GM06990 (cell line): Measurements from ENCODE around the gene CSMD2.

Source experiments
- DNase-seq: peaks from one replicate; pipeline ENCODE4 v3.0.0-alpha.2; 2011; ENCODE audit not compliant: insufficient read length; ENCODE audit errors: extremely low read depth
- H3K27me3 ChIP-seq: replicated peaks from 2 replicates; pipeline ENCODE4 v1.6.0; 2011; ENCODE audit warnings: low read length; ENCODE audit not compliant: control insufficient read depth, insufficient read depth
- H3K36me3 ChIP-seq: 2 replicates; pipeline ENCODE4 v1.5.1; 2011; ENCODE audit warnings: low read length; ENCODE audit not compliant: control insufficient read depth, insufficient read depth
- H3K4me3 ChIP-seq: replicated peaks from 2 replicates; pipeline ENCODE4 v1.5.1; 2011; ENCODE audit warnings: low read depth, mild to moderate bottlenecking, control low read depth, low read length
- CTCF ChIP-seq: IDR thresholded peaks from 2 replicates; pipeline ENCODE4 v1.5.1; 2011; ENCODE audit warnings: low read length, control low read depth, mild to moderate bottlenecking, inconsistent platforms; ENCODE audit not compliant: insufficient read depth, poor library complexity, severe bottlenecking

CSMD2 gene

DNA sequence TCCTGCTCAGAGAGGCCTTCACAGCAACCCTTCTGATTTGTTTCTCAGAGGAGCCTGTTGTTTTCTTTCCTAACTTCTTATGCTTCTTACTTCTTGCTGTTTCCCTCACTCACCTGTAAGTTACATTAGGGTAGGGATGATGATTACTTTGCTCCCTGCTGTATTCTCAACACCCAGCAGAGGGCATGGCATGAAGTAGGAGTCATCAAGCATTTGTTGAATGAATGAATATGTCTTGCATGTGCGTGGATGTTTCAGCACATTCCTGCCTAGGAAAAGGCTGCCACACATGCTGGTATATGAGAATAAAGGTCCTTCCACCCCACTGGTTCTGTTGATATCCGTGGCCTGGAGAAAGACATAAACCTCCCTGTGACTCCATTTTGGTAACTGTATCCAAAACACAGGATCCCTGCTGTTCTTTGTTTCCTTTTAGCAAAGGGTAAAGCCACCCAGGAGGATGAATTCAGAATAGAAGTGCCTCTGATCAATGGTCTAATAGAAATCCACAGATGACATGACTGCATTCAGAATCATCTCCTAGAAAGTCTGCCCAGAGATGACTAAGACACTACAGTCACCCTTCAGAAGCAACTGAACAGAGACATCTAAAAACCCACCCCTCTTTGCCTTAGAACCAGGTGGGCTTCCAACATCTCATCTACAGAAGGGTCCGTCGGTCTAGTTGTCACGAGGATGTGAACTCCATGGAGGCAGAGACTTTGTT is 523.8 kb downstream of the CSMD2 start:
- H3K36me3 ChIP-seq: no peaks in the 10 kb centered on the region
- no peak for DNase-seq
- no peaks in the 10 kb centered on the region; the same call in none of the 2 replicates for H3K27me3 ChIP-seq
- TF ChIP-seq CTCF: peak; percentile 55
- H3K4me3 ChIP-seq: no peak overlapping the region

- Histone ChIP-seq H3K27me3 (no peaks in the 10 kb centered on the region; the same call in none of the 2 replicates), H3K4me3 (no peak overlapping the region), H3K36me3 (no peaks in the 10 kb centered on the region)
- no peak for TF ChIP-seq CTCF
- DNase-seq: no peak
Measured at GRCh38 chr1:33640114-33640660, 524.8 kb downstream of the CSMD2 start.

GRCh38 chr1:33637846-33638440 is 527.1 kb downstream of the CSMD2 start:
- no peak for DNase-seq
- Histone ChIP-seq H3K27me3 (no peaks in the 10 kb centered on the region; the same call in none of the 2 replicates), H3K4me3 (no peak overlapping the region), H3K36me3 (no peaks in the 10 kb centered on the region)
- TF ChIP-seq CTCF: no peak

DNA sequence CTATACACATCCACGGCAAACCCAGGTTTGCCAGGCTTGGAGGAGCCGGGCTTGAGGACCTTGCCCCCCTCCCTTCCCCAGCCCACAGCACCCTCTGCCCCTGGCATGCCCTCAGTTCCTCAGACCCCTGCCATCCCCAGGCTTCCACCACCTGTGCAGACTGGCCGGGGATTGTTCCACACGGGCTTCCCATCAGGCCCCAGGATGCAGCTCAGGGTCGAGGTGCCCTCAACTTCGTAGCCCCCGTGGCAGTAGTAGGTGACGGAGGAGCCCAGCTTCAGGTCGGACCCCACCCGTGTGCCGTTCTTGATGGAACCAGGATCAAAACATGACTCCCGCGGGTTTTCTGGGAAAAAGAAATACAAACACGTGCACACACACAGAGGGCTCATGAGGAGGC is 528.8 kb downstream of the CSMD2 start:
- no peaks in the 10 kb centered on the region; the same call in none of the 2 replicates for H3K27me3 ChIP-seq
- TF ChIP-seq CTCF: no peak
- no peak for DNase-seq

GRCh38 chr1:33635336-33636012 is 529.6 kb downstream of the CSMD2 start:
- H3K4me3 ChIP-seq: no peak overlapping the region
- TF ChIP-seq CTCF: no peak
- DNase-seq: no peak
- H3K27me3 ChIP-seq: no peaks in the 10 kb centered on the region; the same call in none of the 2 replicates
- no peaks in the 10 kb centered on the region for H3K36me3 ChIP-seq

More for the DNA sequence above, 528.8 kb downstream of the CSMD2 start:
- no peaks in the 10 kb centered on the region for H3K36me3 ChIP-seq
- H3K4me3 ChIP-seq: no peak overlapping the region
